ENCODE data around the gene GKN1. TPM values are rescaled to one million over a fixed set of nuclear protein-coding genes. Genes with fewer than 3 reads are reported as not detected.

GKN1 gene
- polyA plus RNA-seq, 3 donors, result 4.8 to 2,134 (median 105) TPM

DNA sequence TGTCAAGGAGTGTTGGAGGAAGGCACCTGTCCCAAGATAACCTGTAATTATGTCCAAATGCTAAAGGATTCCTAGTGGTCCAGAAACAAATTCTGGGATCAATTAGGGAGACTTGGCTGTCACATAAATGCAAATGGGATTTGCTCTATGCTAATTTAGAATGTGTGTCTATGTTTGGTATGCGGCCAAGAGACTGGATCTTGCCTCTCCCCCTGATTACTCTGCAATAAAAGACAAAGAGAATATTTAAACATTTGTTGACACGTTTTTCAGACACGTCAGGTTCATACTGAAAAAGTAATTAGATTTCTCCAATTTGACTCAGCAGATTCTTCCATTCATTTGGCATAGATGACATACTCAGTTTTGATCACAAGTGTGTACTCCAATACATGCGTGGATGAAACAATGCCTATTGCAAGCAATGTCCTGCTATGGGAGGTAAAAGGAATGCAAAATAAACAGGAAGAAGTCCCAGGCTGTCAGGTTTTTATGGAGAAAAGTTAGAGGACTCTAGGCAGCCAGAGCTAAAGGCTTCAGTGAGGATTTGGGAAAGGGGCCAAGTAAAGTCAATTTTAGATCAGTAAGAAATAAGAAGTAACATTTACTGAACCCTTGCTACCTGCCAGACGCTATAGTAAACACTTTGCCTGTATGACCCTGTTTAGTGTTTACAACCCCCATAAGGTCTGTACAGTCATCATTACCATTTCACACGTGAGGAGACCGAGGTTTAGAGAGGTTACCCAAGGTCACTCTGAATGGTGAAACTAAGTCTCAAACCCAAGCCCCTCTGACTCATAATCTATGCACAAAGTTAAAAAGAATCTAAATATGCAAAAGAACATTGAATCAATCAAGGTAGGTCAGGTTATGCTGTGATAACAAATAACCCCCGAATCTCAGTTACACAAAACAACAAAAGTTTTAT lies 46.3 kb downstream of the GKN1 start:
- H3K27ac ChIP-seq (ENCODE audit: low read depth, low read length), result no peak overlapping the region
- WGBS, 3 donors, result 62 to 70% (median 68%) methylated on average over 8 of the region's 8 CpGs

DNA sequence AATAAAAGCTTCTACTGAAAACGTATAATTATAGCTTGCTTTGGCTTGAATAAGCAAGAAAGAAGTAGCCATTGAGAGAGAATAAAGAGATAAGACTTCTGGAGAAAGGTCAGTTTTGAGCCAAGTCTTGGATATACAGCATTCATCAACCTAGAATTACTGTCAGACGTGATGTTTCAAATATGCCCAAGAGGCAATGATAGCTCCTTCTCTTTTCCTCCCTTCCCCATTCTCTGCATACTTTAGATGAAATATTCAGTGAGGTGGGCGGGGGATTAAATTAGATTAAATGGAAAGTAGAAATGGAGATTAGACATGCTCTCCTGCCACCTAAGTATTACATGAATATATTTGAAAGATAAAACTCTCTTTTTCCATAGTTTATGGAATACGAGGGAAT lies 47.3 kb downstream of the GKN1 start:
- H3K27ac ChIP-seq (ENCODE audit: low read depth, low read length), result no peak overlapping the region
- 68 to 79% (median 70%) methylated on average over 4 of the region's 4 CpGs for WGBS, 3 donors

DNA sequence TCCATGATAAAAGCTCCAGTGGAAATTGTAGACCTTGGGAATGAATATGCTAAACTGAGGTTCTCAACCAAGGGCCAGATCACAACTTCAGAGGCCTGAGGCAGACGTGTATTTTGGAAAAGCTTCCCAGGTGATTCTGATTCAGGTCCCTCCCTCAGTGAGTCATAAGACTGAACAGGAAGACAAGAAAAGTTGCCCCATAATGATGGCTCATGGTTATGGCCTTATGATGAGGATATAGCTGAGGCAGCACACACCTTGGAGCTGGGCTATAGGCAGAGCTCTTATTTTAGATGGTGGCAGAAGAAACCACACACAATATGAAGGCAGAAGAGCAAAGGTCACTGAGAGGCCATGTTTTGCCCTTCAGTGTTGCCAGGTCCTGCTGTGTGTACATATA lies 48.1 kb downstream of the GKN1 start:
- 75 to 84% (median 78%) methylated on average over 1 of the region's 1 CpG for WGBS, 3 donors
- H3K27ac ChIP-seq (ENCODE audit: low read depth, low read length), result no peak overlapping the region

DNA sequence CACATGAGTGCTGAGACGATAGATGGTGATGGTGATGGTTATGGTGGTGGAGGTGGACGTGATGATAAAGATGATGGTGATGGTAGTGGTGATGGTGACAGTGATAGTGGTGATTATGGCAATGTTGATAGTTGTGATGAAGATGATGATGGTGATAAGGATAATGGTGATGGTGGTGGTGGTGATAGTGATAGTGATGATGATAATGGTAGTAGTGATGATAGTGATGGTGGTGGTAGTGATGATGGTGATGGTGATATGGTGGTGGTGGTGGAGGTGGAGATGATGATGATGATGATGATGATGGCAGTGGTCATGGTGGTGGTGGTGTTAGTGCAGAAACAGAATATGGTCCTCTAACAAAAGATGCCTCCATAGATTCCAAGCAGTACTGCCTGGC lies 48.8 kb downstream of the GKN1 start:
- WGBS, 3 donors, result 81 to 93% (median 93%) methylated on average over 2 of the region's 2 CpGs
- no peak overlapping the region for H3K27ac ChIP-seq (ENCODE audit: low read depth, low read length)

DNA sequence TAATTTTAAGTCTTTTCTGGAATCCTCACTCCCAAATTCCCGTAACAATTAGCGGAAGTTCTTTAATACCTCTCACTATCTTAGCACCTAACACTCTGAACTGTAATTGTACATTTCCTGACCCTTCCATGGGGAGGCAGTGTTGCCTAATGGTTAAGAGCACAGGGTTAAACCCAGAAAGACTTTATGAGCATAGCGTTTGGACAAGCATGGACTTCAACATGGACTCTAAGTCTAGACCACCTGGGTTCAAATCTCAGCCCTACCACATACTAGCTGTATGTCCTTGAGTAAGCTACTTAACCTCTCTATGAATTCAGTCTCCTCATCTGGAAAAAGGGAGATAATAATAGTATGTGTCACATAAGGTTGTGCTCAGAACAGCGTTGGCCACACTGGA lies 51.6 kb downstream of the GKN1 start:
- 51 to 61% (median 59%) methylated on average over 4 of the region's 4 CpGs for WGBS, 3 donors
- H3K27ac ChIP-seq (ENCODE audit: low read depth, low read length), result no peak overlapping the region

DNA sequence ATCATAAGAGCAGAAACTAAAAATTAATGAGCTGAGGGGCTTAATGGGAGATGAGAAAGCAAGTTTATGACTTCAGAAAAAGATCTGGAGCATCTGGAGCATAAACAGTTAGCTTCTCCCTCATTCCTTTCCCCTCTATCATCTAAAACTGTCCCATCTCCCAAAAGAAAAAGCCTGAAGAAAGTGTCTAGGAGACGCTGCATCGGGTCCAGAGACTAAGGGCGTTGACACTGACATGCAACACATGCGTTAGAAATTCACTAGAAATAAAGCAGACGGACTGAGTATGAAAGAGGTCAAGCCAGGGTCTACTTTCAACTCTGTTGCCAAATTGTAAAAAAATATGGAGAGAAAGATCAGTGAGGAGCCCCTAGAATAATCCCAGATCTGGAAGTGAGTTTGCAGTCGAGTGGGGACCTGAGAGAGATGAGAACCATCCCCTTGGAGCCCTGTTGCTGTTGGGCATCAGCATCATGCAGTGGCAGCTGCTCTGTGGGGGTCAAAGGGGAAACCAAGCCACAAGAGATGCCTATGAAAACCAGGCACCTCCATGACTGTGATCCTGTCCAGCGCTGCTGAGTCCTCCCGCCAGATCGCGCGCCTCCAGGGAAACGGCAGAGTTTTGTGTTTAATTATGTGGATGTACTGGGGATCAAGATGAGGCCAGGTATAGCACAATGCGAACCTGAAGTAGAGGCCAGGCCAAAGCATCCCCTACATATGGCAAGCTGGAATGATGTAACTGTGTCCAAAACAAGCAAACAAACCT lies 52.4 kb downstream of the GKN1 start:
- H3K27ac ChIP-seq (ENCODE audit: low read depth, low read length), result no peak overlapping the region
- 81 to 86% (median 83%) methylated on average over 13 of the region's 13 CpGs for WGBS, 3 donors

Other genes with a start within 250 kb of the GKN1 start
- gene ARHGAP25, start 239.8 kb upstream of the GKN1 start, polyA plus RNA-seq, result 10 to 100 TPM in 1 of 3 donors, 1 to 10 TPM in 2; 1.4 to 13.4 (median 7.2) TPM
- gene BMP10, start 103.2 kb upstream of the GKN1 start, polyA plus RNA-seq, result under 1 TPM in 1 of 3 donors, not detected in 2; 0.45 TPM
- 100 to 1,000 TPM in 1 of 3 donors, 10 to 100 TPM in 1, under 1 TPM in 1; 0.41 to 318 (median 29.8) TPM for gene GKN2, start 21.7 kb upstream of the GKN1 start, polyA plus RNA-seq
- 10 to 100 TPM in 1 of 3 donors, 1 to 10 TPM in 2; 1.7 to 41.6 (median 9.6) TPM for gene ANTXR1, start 38.5 kb downstream of the GKN1 start, polyA plus RNA-seq

Measured in adipose tissue (tissue), 3 donors.